ENCODE data around the gene FAM50B. TPM values are rescaled to one million over a fixed set of nuclear protein-coding genes. Genes with fewer than 3 reads are reported as not detected.
A peak's percentile ranks its signal among the peaks of the same experiment; 100 is the strongest.

FAM50B gene
- total and polyA plus RNA-seq, 4 donors: 8.8 to 12.3 (median 11.1) TPM

DNA sequence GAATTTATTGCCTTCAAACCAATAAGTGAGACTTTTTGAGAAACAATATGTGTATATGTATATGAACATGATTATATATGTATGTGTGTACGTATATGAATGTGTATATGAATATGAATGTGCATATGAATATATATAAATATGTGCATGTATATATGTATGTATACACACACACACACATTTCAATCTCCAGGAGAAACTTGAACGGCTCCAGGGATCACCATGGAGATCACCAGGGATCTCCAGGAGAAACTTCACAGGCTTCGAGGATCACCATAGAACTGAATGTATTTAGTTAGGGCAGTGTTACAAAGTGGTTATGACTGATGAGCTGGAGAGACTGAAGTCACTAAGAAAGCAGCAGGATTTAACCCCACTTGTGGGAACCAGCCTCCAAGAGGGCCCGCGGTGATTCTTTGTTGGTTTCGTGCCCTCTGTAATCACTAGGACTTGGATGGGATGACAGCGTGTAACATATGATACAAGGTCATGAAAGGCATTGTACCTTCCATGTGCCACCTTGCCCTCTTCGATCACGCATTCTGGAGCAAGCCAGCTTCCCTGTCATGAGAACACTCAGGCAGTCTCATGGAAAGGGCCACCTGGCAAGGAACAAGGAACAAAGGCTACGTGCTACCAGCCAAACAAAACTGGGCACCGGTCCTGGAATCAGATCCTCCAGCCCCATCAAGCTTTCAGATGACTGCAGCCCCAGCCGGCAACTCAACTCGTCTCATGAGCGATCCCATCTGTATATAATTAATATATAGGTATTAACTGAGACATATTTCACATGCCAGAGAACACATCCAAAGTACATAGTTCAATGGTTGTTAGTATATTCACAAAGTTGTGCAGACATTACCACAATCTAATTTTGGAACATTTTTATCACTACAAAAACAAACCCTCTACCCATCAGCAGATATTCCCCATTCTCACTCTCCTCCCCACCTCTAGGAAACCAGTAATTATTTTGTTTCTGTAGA lies 8.6 kb downstream of the FAM50B start (continued):
- TF ChIP-seq HNF4A (conservative IDR thresholded peaks at IDR 0.05) (peak; percentile 79 to 93), RXRA (IDR thresholded peaks at IDR 0.05) (peak; percentile 76 to 95)

DNA sequence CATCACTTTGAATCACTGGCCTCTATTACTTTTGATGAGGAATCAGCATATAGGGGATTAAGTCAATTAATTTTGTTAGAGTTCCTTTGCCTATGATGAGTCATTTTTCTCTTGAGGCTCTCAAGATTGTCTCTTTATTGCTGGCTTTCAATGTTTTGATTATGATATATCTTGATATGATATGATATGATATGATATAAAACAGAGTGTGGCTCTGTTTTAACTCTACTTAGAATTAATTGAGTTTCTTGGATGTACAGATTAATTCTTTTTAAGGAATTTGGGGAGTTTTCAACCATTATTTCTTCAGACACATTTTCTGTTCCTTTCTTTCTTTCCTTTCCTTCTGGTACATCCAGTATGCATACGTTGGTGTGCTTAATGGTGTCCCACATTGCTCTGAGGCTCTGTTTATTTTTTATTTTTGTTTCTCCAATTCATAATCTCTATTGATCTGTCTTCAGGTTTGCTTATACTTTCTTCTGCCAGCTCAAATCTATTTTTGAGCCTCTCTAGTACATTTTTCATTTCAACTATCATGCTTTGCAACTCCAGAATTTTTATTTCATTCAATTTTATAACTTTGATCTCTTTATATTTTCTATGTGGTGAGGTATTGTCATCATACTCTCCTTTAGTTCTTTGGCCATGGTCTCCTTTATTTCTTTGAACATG lies 10.8 kb downstream of the FAM50B start:
- WGBS: 95% methylated on average over 1 of the region's 1 CpG
- Histone ChIP-seq H3K27me3 (ENCODE audit: control insufficient read depth in 4 of 4, insufficient read depth in 4 of 4, low read length in 3 of 4) (no peaks in the 10 kb centered on the region), H3K9me3 (ENCODE audit: control insufficient read depth in 4 of 4, low read length in 3 of 4) (no peaks in the 10 kb centered on the region), H3K27ac (ENCODE audit: low read depth in 1 of 2, low read length in 2 of 2) (no peak overlapping the region), H3K36me3 (ENCODE audit: control insufficient read depth in 4 of 4, insufficient read depth in 3 of 4, low read depth in 1 of 4, low read length in 3 of 4) (no peaks in the 10 kb centered on the region), H3K4me3 (ENCODE audit: low read depth in 1 of 3, low read length in 3 of 3) (no peak overlapping the region), H3K4me1 (ENCODE audit: control insufficient read depth in 4 of 4, insufficient read depth in 4 of 4, low read length in 3 of 4) (peaks cover 0 to 14% (median 5%) of the 10 kb centered on the region in 4 donors), H3K9ac (ENCODE audit: low read depth in 1 of 2, low read length in 2 of 2) (no peak overlapping the region)
- TF ChIP-seq, protein P1, sequence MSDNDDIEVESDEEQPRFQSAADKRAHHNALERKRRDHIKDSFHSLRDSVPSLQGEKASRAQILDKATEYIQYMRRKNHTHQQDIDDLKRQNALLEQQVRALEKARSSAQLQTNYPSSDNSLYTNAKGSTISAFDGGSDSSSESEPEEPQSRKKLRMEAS (IDR thresholded peaks at IDR 0.05): no peak
- no peak for TF ChIP-seq ATF3 (IDR thresholded peaks at IDR 0.05)
- no peak for TF ChIP-seq JUND (IDR thresholded peaks at IDR 0.05)
- no peak for TF ChIP-seq TAF1 (conservative IDR thresholded peaks at IDR 0.05)
- DNase-seq (ENCODE audit: low spot score): no peak

GRCh38 chr6:3861424-3861823 lies 12.3 kb downstream of the FAM50B start:
- no peak for TF ChIP-seq FOXA2 (IDR thresholded peaks at IDR 0.05)
- TF ChIP-seq, protein P1 (IDR thresholded peaks at IDR 0.05): no peak
- TF ChIP-seq FOXA1 (IDR thresholded peaks at IDR 0.05): no peak
- no peak for TF ChIP-seq TAF1 (conservative IDR thresholded peaks at IDR 0.05)
- TF ChIP-seq RXRA (IDR thresholded peaks at IDR 0.05): no peak
- TF ChIP-seq HNF4A (conservative IDR thresholded peaks at IDR 0.05): no peak
- no peak for TF ChIP-seq GABPA (IDR thresholded peaks at IDR 0.05 in 1 of 2, conservative IDR thresholded peaks at IDR 0.05 in 1 of 2)
- no peak for TF ChIP-seq EGR1 (IDR thresholded peaks at IDR 0.05; ENCODE audit: low read depth in 2 of 2)
- TF ChIP-seq ATF3 (IDR thresholded peaks at IDR 0.05): no peak
- no peak for TF ChIP-seq REST (IDR thresholded peaks at IDR 0.05)
- no peak for TF ChIP-seq ZBTB33 (IDR thresholded peaks at IDR 0.05)
- no peak for TF ChIP-seq JUND (IDR thresholded peaks at IDR 0.05)
- TF ChIP-seq SP1 (IDR thresholded peaks at IDR 0.05): no peak
- TF ChIP-seq NR2F2 (IDR thresholded peaks at IDR 0.05): no peak
- TF ChIP-seq HNF4G (IDR thresholded peaks at IDR 0.05): no peak
- Histone ChIP-seq H3K4me1 (ENCODE audit: control insufficient read depth in 4 of 4, insufficient read depth in 4 of 4, low read length in 3 of 4) (peaks cover 0 to 14% (median 5%) of the 10 kb centered on the region in 4 donors), H3K27me3 (ENCODE audit: control insufficient read depth in 4 of 4, insufficient read depth in 4 of 4, low read length in 3 of 4) (no peaks in the 10 kb centered on the region), H3K4me3 (ENCODE audit: low read depth in 1 of 3, low read length in 3 of 3) (no peak overlapping the region), H3K27ac (ENCODE audit: low read depth in 1 of 2, low read length in 2 of 2) (no peak overlapping the region), H3K9me3 (ENCODE audit: control insufficient read depth in 4 of 4, low read length in 3 of 4) (no peaks in the 10 kb centered on the region), H3K36me3 (ENCODE audit: control insufficient read depth in 4 of 4, insufficient read depth in 3 of 4, low read depth in 1 of 4, low read length in 3 of 4) (no peaks in the 10 kb centered on the region), H3K9ac (ENCODE audit: low read depth in 1 of 2, low read length in 2 of 2) (no peak overlapping the region)
- 92% methylated on average over 4 of the region's 4 CpGs for WGBS
- no peak for DNase-seq (ENCODE audit: low spot score)
